ENCODE measurements around the gene RBKS. TPM values are rescaled to one million over a fixed set of nuclear protein-coding genes. Genes with fewer than 3 reads are reported as not detected.

Gene RBKS
- total and polyA plus RNA-seq, 2 donors from 2014 or later (not counting 2 experiments from before 2014, with no cell fraction given): 1.1 to 1.3 TPM

Other genes starting within 250 kb of the RBKS start
- gene SUPT7L, start 226.8 kb downstream of the RBKS start, total RNA-seq: 24.6 and 25.8 TPM in 2 replicates
- gene SUPT7L, start 226.8 kb downstream of the RBKS start, polyA plus RNA-seq: 18.5 and 19.7 TPM in 2 replicates
- 27.1 and 29.9 TPM in 2 replicates for gene SLC4A1AP, start 226.5 kb downstream of the RBKS start, total RNA-seq
- 15.2 and 17.8 TPM in 2 replicates for gene SLC4A1AP, start 226.5 kb downstream of the RBKS start, polyA plus RNA-seq
- 90.5 and 111 TPM in 2 replicates for gene MRPL33, start 118.7 kb downstream of the RBKS start, total RNA-seq
- 169 and 190 TPM in 2 replicates for gene MRPL33, start 118.7 kb downstream of the RBKS start, polyA plus RNA-seq
- 26.6 and 26.7 TPM in 2 replicates for gene BABAM2, start 342 bp upstream of the RBKS start, total RNA-seq
- gene BABAM2, start 342 bp upstream of the RBKS start, polyA plus RNA-seq: 22.6 and 26.9 TPM in 2 replicates